WTC11 (cell line): ENCODE measurements around the gene FLT4. TPM values are rescaled to one million over a fixed set of nuclear protein-coding genes. Genes with fewer than 3 reads are reported as not detected.

ENCODE experiments used
- ATAC-seq: fragments of 200-7000 bp; cut with Tn5 transposase; 2 replicates; pipeline ENCODE4 v1.10.0; 2021; ENCODE audit warnings: mild to moderate bottlenecking, moderate library complexity
- CTCF ChIA-PET: fragments of 300-600 bp; sonication (Branson Sonifier 250); formaldehyde crosslinking; loops from one replicate; lab custom pipeline; 2021; ENCODE audit warnings: antibody characterized with exemption; lab: Charles Lee
- POLR2A ChIA-PET: fragments of 350-600 bp; sonication (Branson Sonifier 250); formaldehyde crosslinking; loops from one replicate; lab custom pipeline; 2021; ENCODE audit warnings: antibody characterized with exemption; lab: Charles Lee
- DNase-seq: peaks from one replicate; pipeline ENCODE4 v3.0.0; 2021; ENCODE audit warnings: low spot score
- H3K27ac Mint-ChIP-seq: 2 replicates; pipeline ENCODE4 v1.8.0; 2021; ENCODE audit warnings: mixed read lengths
- H3K27me3 Mint-ChIP-seq: 2 replicates; pipeline ENCODE4 v1.8.0; 2021; ENCODE audit warnings: low read depth, mild to moderate bottlenecking, moderate library complexity, mixed read lengths
- H3K36me3 Mint-ChIP-seq: 2 replicates; pipeline ENCODE4 v1.8.0; 2021; ENCODE audit warnings: mixed read lengths
- H3K4me1 Mint-ChIP-seq: 2 replicates; pipeline ENCODE4 v1.8.0; 2022; ENCODE audit warnings: mixed read lengths
- H3K4me3 Mint-ChIP-seq: 2 replicates; pipeline ENCODE4 v1.8.0; 2021; ENCODE audit warnings: mild to moderate bottlenecking, moderate library complexity, mixed read lengths
- H3K9me3 Mint-ChIP-seq: 2 replicates; pipeline ENCODE4 v1.8.0; 2021; ENCODE audit warnings: mixed read lengths
- CDX4 ChIP-seq: fragments of 250-450 bp; sonication (Bioruptor Pico); IDR thresholded peaks from 2 replicates; pipeline ENCODE4 v1.9.0; 2021; ENCODE audit warnings: moderate library complexity, mild to moderate bottlenecking, inconsistent platforms, borderline replicate concordance
- CREM ChIP-seq: sonication (generic); formaldehyde crosslinking; IDR thresholded peaks from 2 replicates; pipeline ENCODE4 v1.8.1; 2022; ENCODE audit warnings: mild to moderate bottlenecking, missing genetic modification reagents, moderate library complexity
- E2F1 ChIP-seq: sonication (generic); formaldehyde crosslinking; IDR thresholded peaks from 2 replicates; pipeline ENCODE4 v1.8.0; 2022; ENCODE audit warnings: mild to moderate bottlenecking, missing genetic modification reagents
- FOXK1 ChIP-seq: sonication (generic); formaldehyde crosslinking; IDR thresholded peaks from 2 replicates; pipeline ENCODE4 v1.8.0; 2022; ENCODE audit warnings: mild to moderate bottlenecking, moderate library complexity, missing genetic modification reagents
- FOXP1 ChIP-seq: sonication (generic); formaldehyde crosslinking; IDR thresholded peaks from 2 replicates; pipeline ENCODE4 v1.8.0; 2022; ENCODE audit warnings: missing genetic modification reagents, mild to moderate bottlenecking, moderate library complexity, borderline replicate concordance
- GTF2I ChIP-seq: fragments of 250-450 bp; sonication (Bioruptor Pico); conservative IDR thresholded peaks from 2 replicates; pipeline ENCODE4 v1.4.0; 2021; ENCODE audit warnings: mild to moderate bottlenecking
- MYBL2 ChIP-seq: sonication (generic); formaldehyde crosslinking; IDR thresholded peaks from 2 replicates; pipeline ENCODE4 v1.8.1; 2023; ENCODE audit warnings: mild to moderate bottlenecking, moderate library complexity, missing genetic modification reagents
- NR3C1 ChIP-seq: sonication (generic); formaldehyde crosslinking; conservative IDR thresholded peaks from 2 replicates; pipeline ENCODE4 v1.8.1; 2023; ENCODE audit warnings: low read depth, mild to moderate bottlenecking, missing genetic modification reagents
- TCF7 ChIP-seq: sonication (generic); formaldehyde crosslinking; IDR thresholded peaks from 2 replicates; pipeline ENCODE4 v1.8.0; 2022; ENCODE audit warnings: mild to moderate bottlenecking, low read depth, missing genetic modification reagents, moderate library complexity
- ZBTB43 ChIP-seq: sonication (generic); formaldehyde crosslinking; IDR thresholded peaks from 2 replicates; pipeline ENCODE4 v1.8.1; 2023; ENCODE audit warnings: mild to moderate bottlenecking, missing genetic modification reagents
- ZNF121 ChIP-seq: sonication (generic); formaldehyde crosslinking; IDR thresholded peaks from 2 replicates; pipeline ENCODE4 v1.8.0; 2023; ENCODE audit warnings: missing genetic modification reagents
- ZNF416 ChIP-seq: fragments of 250-450 bp; sonication (Bioruptor Pico); IDR thresholded peaks from 2 replicates; pipeline ENCODE4 v1.9.0; 2021; ENCODE audit warnings: mild to moderate bottlenecking, inconsistent platforms
- ZNF532 ChIP-seq: fragments of 250-450 bp; sonication (Bioruptor Pico); IDR thresholded peaks from 2 replicates; pipeline ENCODE4 v1.9.0; 2021; ENCODE audit warnings: mild to moderate bottlenecking, borderline replicate concordance
- total RNA-seq: library from RNA; stranded (reverse); gene quantifications from 3 replicates; pipeline ENCODE4 v1.2.3, GENCODE V29; 2021
- TF ChIP-seq, protein P1 (sequence below): sonication (generic); formaldehyde crosslinking; IDR thresholded peaks from 2 replicates; pipeline ENCODE4 v1.8.1; 2022; ENCODE audit warnings: mild to moderate bottlenecking, moderate library complexity, missing genetic modification reagents
- TF ChIP-seq, protein P2 (sequence below): sonication (generic); formaldehyde crosslinking; IDR thresholded peaks from 2 replicates; pipeline ENCODE4 v1.8.1; 2022; ENCODE audit warnings: missing genetic modification reagents, borderline replicate concordance
- TF ChIP-seq, protein P3 (sequence below): fragments of 250-450 bp; sonication (Bioruptor Pico); IDR thresholded peaks from 2 replicates; pipeline ENCODE4 v1.8.0; 2021; ENCODE audit warnings: mild to moderate bottlenecking
- TF ChIP-seq, protein P4 (sequence below): fragments of 250-450 bp; sonication (Bioruptor Pico); IDR thresholded peaks from 2 replicates; pipeline ENCODE4 v1.9.0; 2021; ENCODE audit warnings: mild to moderate bottlenecking
- TF ChIP-seq, protein P5 (sequence below): sonication (generic); formaldehyde crosslinking; IDR thresholded peaks from 2 replicates; pipeline ENCODE4 v1.8.1; 2022; ENCODE audit warnings: low read depth, missing genetic modification reagents, borderline replicate concordance

The FLT4 gene
- total RNA-seq, 1 experiment from 2014 or later: 12.4 TPM

- TF ChIP-seq ZBTB43 (CRISPR knock-in tag) (no peak), FOXP1 (CRISPR knock-in tag) (no peak), CDX4 (no peak), NR3C1 (CRISPR knock-in tag) (no peak), GTF2I (CRISPR knock-in tag) (no peak), E2F1 (CRISPR knock-in tag) (no peak), ZNF121 (CRISPR knock-in tag) (no peak), CREM (CRISPR knock-in tag) (no peak)
- TF ChIP-seq, protein P1, sequence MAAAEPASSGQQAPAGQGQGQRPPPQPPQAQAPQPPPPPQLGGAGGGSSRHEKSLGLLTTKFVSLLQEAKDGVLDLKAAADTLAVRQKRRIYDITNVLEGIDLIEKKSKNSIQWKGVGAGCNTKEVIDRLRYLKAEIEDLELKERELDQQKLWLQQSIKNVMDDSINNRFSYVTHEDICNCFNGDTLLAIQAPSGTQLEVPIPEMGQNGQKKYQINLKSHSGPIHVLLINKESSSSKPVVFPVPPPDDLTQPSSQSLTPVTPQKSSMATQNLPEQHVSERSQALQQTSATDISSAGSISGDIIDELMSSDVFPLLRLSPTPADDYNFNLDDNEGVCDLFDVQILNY: no peak
Observed at GRCh38 chr5:180689071-180689694, 39.8 kb upstream of the FLT4 start (continued).

- no peaks in the 10 kb centered on the region for H3K9me3 Mint-ChIP-seq
- H3K4me3 Mint-ChIP-seq: no peak overlapping the region
- DNase-seq (no peak), ATAC-seq (no peak)
- CTCF ChIA-PET: interaction anchor here (1.4 to 2.8 kb wide), 2 partner anchors 30 to 69 kb away, joined by 3 to 9 read pairs; no protein-coding TSS in a partner anchor
- H3K27me3 Mint-ChIP-seq: no peaks in the 10 kb centered on the region; the same call in 1 of the 2 replicates
- POLR2A ChIA-PET: no interaction called here
- H3K4me1 Mint-ChIP-seq: peaks cover 34% of the 10 kb centered on the region
- no peak overlapping the region for H3K27ac Mint-ChIP-seq
- H3K36me3 Mint-ChIP-seq: no peaks in the 10 kb centered on the region
- TF ChIP-seq ZNF532 (CRISPR knock-in tag) (no peak), CDX4 (no peak), FOXK1 (CRISPR knock-in tag) (no peak), TCF7 (CRISPR knock-in tag) (no peak), MYBL2 (CRISPR knock-in tag) (no peak), E2F1 (CRISPR knock-in tag) (no peak), ZNF416 (no peak)
- TF ChIP-seq, protein P2, sequence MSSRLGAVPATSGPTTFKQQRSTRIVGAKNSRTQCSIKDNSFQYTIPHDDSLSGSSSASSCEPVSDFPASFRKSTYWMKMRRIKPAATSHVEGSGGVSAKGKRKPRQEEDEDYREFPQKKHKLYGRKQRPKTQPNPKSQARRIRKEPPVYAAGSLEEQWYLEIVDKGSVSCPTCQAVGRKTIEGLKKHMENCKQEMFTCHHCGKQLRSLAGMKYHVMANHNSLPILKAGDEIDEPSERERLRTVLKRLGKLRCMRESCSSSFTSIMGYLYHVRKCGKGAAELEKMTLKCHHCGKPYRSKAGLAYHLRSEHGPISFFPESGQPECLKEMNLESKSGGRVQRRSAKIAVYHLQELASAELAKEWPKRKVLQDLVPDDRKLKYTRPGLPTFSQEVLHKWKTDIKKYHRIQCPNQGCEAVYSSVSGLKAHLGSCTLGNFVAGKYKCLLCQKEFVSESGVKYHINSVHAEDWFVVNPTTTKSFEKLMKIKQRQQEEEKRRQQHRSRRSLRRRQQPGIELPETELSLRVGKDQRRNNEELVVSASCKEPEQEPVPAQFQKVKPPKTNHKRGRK (CRISPR knock-in tag): no peak
- TF ChIP-seq, protein P3, sequence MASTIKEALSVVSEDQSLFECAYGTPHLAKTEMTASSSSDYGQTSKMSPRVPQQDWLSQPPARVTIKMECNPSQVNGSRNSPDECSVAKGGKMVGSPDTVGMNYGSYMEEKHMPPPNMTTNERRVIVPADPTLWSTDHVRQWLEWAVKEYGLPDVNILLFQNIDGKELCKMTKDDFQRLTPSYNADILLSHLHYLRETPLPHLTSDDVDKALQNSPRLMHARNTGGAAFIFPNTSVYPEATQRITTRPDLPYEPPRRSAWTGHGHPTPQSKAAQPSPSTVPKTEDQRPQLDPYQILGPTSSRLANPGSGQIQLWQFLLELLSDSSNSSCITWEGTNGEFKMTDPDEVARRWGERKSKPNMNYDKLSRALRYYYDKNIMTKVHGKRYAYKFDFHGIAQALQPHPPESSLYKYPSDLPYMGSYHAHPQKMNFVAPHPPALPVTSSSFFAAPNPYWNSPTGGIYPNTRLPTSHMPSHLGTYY: no peak
- TF ChIP-seq, protein P4, sequence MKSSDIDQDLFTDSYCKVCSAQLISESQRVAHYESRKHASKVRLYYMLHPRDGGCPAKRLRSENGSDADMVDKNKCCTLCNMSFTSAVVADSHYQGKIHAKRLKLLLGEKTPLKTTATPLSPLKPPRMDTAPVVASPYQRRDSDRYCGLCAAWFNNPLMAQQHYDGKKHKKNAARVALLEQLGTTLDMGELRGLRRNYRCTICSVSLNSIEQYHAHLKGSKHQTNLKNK (CRISPR knock-in tag): no peak
- TF ChIP-seq, protein P5, sequence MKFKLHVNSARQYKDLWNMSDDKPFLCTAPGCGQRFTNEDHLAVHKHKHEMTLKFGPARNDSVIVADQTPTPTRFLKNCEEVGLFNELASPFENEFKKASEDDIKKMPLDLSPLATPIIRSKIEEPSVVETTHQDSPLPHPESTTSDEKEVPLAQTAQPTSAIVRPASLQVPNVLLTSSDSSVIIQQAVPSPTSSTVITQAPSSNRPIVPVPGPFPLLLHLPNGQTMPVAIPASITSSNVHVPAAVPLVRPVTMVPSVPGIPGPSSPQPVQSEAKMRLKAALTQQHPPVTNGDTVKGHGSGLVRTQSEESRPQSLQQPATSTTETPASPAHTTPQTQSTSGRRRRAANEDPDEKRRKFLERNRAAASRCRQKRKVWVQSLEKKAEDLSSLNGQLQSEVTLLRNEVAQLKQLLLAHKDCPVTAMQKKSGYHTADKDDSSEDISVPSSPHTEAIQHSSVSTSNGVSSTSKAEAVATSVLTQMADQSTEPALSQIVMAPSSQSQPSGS (CRISPR knock-in tag): no peak
Observed at GRCh38 chr5:180688330-180689070, 39.1 kb upstream of the FLT4 start.
